ENCODE measurements around the gene SVIL.
A peak's percentile ranks its signal among the peaks of the same experiment; 100 is the strongest.

Gene SVIL

DNA sequence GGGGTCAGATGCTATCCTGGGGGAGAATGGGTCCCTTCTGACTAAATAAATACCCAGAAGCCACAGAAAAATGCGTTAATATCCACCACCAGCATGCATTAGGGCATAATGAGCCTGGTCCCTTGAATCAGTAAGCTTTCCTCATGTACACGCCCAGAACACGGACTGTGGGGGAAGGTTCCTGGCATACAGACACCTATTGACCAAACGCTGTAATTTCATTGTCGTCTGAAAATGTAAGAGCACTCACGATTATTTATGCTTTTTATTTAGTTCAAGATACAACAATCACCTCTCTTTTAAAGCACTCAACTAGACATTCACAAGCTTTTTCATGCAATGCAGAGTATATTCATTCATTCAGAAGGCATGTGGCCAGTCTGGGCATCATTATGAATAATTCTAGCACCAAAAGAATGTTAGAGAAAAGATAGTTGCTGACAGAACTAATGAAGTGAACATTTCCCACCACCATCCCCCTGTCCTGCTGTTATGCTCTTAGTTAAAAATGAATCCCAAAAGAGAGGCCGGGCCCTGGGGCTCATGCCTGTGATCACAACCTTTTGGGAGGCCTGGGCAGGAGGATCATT lies 101.0 kb downstream of the SVIL start:
- H3K27ac ChIP-seq, result peak overlapping the region; percentile 95
- TF ChIP-seq CTCF (conservative IDR thresholded peaks at IDR 0.05), result no peak

DNA sequence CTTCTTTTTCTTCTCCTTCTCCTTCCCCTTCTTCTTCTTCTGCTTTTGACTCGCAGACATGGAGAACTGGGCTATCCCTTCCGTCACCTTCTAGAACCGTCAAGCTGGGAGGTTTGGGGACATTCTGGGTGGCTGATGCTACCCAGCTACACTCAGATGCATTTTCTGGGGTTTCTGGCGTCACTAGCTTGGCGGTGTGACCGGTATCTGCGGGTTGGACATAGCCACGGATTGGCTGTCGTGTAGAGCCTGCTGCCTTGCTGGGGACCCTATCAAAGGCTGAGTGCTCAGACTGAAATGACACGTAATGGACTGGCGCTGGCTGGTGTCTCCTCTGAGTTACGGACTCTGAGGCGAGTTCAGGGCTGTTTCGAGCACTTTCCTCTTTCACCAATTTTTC lies 101.7 kb downstream of the SVIL start:
- H3K27ac ChIP-seq, result peak overlapping the region; percentile 95; the same call in 1 of the 2 replicates
- TF ChIP-seq CTCF (conservative IDR thresholded peaks at IDR 0.05), result no peak

GRCh38 chr10:29532256-29532878 lies 102.4 kb downstream of the SVIL start:
- no peak overlapping the region for H3K27ac ChIP-seq
- TF ChIP-seq CTCF (conservative IDR thresholded peaks at IDR 0.05), result no peak

- no peak for TF ChIP-seq CTCF (conservative IDR thresholded peaks at IDR 0.05)
- H3K27ac ChIP-seq, result peak overlapping the region; percentile 32; the same call in 1 of the 2 replicates
Observed at GRCh38 chr10:29530112-29530976, 104.4 kb downstream of the SVIL start.

DNA sequence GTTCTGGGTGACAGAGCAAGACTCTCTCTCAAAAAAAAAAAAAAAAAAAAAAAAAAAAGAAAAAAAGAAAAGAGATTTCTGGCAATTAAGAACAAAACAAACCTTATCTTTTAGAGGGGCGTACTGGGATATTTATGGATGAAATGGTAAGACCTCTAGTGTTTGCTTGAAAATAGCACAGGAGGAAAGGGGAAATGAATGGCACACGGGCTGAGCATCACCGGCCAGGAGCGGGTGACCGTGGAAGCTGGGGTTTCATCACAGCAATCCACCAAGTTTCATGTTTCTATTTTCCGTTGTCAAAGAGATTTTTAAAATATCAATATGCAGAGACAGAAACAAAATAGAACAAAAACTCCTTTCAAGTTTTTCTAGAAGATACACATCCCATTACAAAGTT lies 105.6 kb downstream of the SVIL start:
- H3K27ac ChIP-seq, result no peak overlapping the region
- TF ChIP-seq CTCF (conservative IDR thresholded peaks at IDR 0.05), result no peak

DNA sequence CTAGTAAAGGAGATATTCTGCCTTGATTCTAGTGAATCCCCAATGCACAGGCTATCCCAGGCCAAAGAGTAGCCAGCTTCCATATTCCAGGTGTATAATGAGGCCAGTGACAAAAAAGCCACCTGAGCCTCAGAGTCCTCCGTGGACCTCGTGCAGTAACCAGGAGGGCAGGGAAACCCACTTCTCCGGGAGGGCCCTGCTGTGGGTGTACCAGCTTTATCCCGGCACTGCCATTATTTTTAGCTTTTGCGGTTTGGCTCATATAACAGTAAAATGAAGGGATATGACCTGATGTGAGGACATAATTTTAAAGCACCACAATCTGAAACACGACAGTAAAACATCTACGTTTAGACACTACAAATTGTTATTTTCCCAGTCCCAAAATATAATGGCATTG lies 109.0 kb downstream of the SVIL start:
- TF ChIP-seq CTCF (conservative IDR thresholded peaks at IDR 0.05), result no peak
- H3K27ac ChIP-seq, result no peak overlapping the region

DNA sequence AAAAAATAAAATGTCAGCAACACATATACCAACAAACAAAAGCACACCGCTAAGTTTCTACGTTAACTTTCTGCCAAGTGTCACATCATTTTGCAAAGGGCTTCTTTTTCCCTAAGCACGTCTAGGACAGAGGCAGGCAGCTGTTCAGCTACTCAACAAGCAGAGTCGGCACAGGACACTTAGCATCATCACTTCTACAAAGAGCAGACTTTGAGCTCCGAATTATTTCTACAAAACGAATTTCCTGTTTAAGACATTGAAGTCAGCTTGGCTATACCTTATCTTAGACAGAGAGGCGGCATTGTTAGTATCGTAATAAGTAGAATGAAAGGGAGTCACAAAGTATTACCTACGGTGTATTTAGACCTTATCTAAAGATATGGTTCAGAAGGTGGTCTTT lies 110.1 kb downstream of the SVIL start:
- no peak overlapping the region for H3K27ac ChIP-seq
- no peak for TF ChIP-seq CTCF (conservative IDR thresholded peaks at IDR 0.05)
